Panc1 (cell line): Measurements from ENCODE around the gene MANF. TPM values are rescaled to one million over a fixed set of nuclear protein-coding genes. Genes with fewer than 3 reads are reported as not detected.

Experiments used
- ATAC-seq: fragments of 200-7000 bp; cut with Tn5 transposase; 2 replicates; pipeline ENCODE4 v1.9.1; 2020; ENCODE audit warnings: mild to moderate bottlenecking, moderate library complexity
- BruUV-seq: library from RNA; stranded (reverse); fragments of 400-500 nt; replicated peaks from 2 replicates; lab custom pipeline; 2021; lab: Mats Ljungman, UMichigan
- CTCF ChIA-PET: fragments of 300-600 bp; sonication (Branson Sonifier 250); formaldehyde crosslinking; loops from one replicate; lab custom pipeline; 2022; ENCODE audit warnings: antibody characterized with exemption; lab: Charles Lee
- POLR2A ChIA-PET: fragments of 300-600 bp; sonication (Branson Sonifier 250); formaldehyde crosslinking; loops from one replicate; lab custom pipeline; 2022; ENCODE audit warnings: antibody characterized with exemption; lab: Charles Lee
- DNase-seq: peaks from one replicate; pipeline ENCODE4 v3.0.0-alpha.2; 2010; ENCODE audit warnings: low read depth, low spot score
- H3K27ac ChIP-seq: 2 replicates; pipeline ENCODE4 v1.5.1; 2011; ENCODE audit warnings: mild to moderate bottlenecking, low read length, inconsistent platforms
- H3K27me3 ChIP-seq: fragments of 200-500 bp; sonication (Bioruptor generic); 2 replicates; pipeline ENCODE4 v1.6.0; 2014; ENCODE audit warnings: low read length, inconsistent platforms; ENCODE audit not compliant: control insufficient read depth, insufficient read depth
- H3K36me3 ChIP-seq: fragments of 200-500 bp; sonication (Bioruptor generic); 2 replicates; pipeline ENCODE4 v1.5.1; 2014; ENCODE audit warnings: inconsistent platforms, mild to moderate bottlenecking, low read length, moderate library complexity; ENCODE audit not compliant: control insufficient read depth, insufficient read depth
- H3K4me1 ChIP-seq: 2 replicates; pipeline ENCODE4 v1.5.1; 2011; ENCODE audit warnings: inconsistent platforms, mild to moderate bottlenecking, low read length, moderate library complexity; ENCODE audit not compliant: control insufficient read depth, insufficient read depth
- H3K4me3 ChIP-seq, 2 experiments: 2 replicates each; pipeline ENCODE4 v1.5.1; 2011 to 2012; ENCODE audit warnings: low read depth in 2 of 2, low read length in 2 of 2, mild to moderate bottlenecking in 2 of 2, inconsistent platforms in 1 of 2, moderate library complexity in 1 of 2
- H3K9me3 ChIP-seq: fragments of 200-500 bp; sonication (Bioruptor generic); 2 replicates; pipeline ENCODE4 v1.5.1; 2014; ENCODE audit warnings: low read depth, mild to moderate bottlenecking, inconsistent platforms, low read length, moderate library complexity; ENCODE audit not compliant: control insufficient read depth, insufficient read depth
- CTCF ChIP-seq: fragments of 450-650 bp; IDR thresholded peaks from 2 replicates; pipeline ENCODE4 v1.5.1; 2017; ENCODE audit warnings: mild to moderate bottlenecking
- POLR2AphosphoS5 ChIP-seq: IDR thresholded peaks from 2 replicates; pipeline ENCODE4 v1.6.1; 2012; ENCODE audit warnings: mild to moderate bottlenecking, low read depth, low read length, moderate library complexity
- REST ChIP-seq, 2 experiments: IDR thresholded peaks; 2 replicates each; pipeline ENCODE4 v1.6.1; 2011 to 2012; ENCODE audit warnings: low read depth in 2 of 2, control low read depth in 1 of 2, low read length in 1 of 2, mild to moderate bottlenecking in 1 of 2, moderate library complexity in 1 of 2; ENCODE audit not compliant: insufficient read depth in 1 of 2
- SIN3A ChIP-seq: IDR thresholded peaks from 2 replicates; pipeline ENCODE4 v1.6.1; 2012; ENCODE audit warnings: low read depth, mild to moderate bottlenecking, low read length, moderate library complexity, borderline replicate concordance; ENCODE audit not compliant: insufficient read depth
- TCF7L2 ChIP-seq: IDR thresholded peaks from 2 replicates; pipeline ENCODE4 v1.6.1; 2011; ENCODE audit warnings: mild to moderate bottlenecking, low read depth, low read length, inconsistent platforms
- in situ Hi-C: cut with HindIII; loops from 2 replicates; pipeline ENCODE4 v1.10.0; 2016; ENCODE audit warnings: low sequenced_read_pairs, low pct_unique_long_range_greater_than_20kb
- intact Hi-C: fragments of 100-400 bp; cut with micrococcal nuclease; formaldehyde crosslinking; loops from one replicate; pipeline ENCODE4 v1.10.0; 2022; ENCODE audit not compliant: unreplicated experiment
- total RNA-seq: library from RNA; stranded (reverse); gene quantifications from one replicate; pipeline ENCODE4 v1.2.1, GENCODE V29; 2021; ENCODE audit not compliant: unreplicated experiment

MANF gene
- total RNA-seq, 1 experiment from 2014 or later, result 69.9 TPM

GRCh38 chr3:51426921-51427320 lies 41.8 kb downstream of the MANF start:
- Histone ChIP-seq H3K27ac (no peak overlapping the region), H3K4me1 (no peaks in the 10 kb centered on the region), H3K27me3 (no peaks in the 10 kb centered on the region), H3K4me3 (no peak overlapping the region), H3K9me3 (no peaks in the 10 kb centered on the region), H3K36me3 (peaks cover 16% of the 10 kb centered on the region)
- intact Hi-C loops (no loop called here), in situ Hi-C loops (no loop called here)
- CTCF ChIA-PET, result no interaction called here
- DNase-seq (no peak), ATAC-seq (no peak)
- BruUV-seq, result no TSS peak
- TF ChIP-seq REST (IDR thresholded peaks at IDR 0.05; ENCODE audit: insufficient read depth in 1 of 2, low read depth in 2 of 2, low read length in 1 of 2) (no peak), SIN3A (no peak), CTCF (no peak), POLR2AphosphoS5 (no peak), TCF7L2 (no peak)
- POLR2A ChIA-PET, result interaction anchor here (0.7 kb wide), 1 partner anchor 263 kb away, joined by 4 read pairs; no protein-coding TSS in a partner anchor

- CTCF ChIA-PET, result no interaction called here
- H3K27ac ChIP-seq, result no peak overlapping the region
- POLR2A ChIA-PET, result no interaction called here
- peaks cover 19% of the 10 kb centered on the region for H3K36me3 ChIP-seq
- intact Hi-C loops (no loop called here), in situ Hi-C loops (no loop called here)
- no peak for TF ChIP-seq CTCF
- TF ChIP-seq POLR2AphosphoS5, result no peak
- no peak for TF ChIP-seq REST (IDR thresholded peaks at IDR 0.05; ENCODE audit: insufficient read depth in 1 of 2, low read depth in 2 of 2, low read length in 1 of 2)
- TF ChIP-seq TCF7L2, result no peak
- TF ChIP-seq SIN3A, result no peak
- no TSS peak for BruUV-seq
- H3K9me3 ChIP-seq, result no peaks in the 10 kb centered on the region
- no peak overlapping the region for H3K4me3 ChIP-seq
- no peak for DNase-seq
- no peak for ATAC-seq
- no peaks in the 10 kb centered on the region for H3K4me1 ChIP-seq
- no peaks in the 10 kb centered on the region for H3K27me3 ChIP-seq
Observed at GRCh38 chr3:51429138-51429537, 44.0 kb downstream of the MANF start.
